GM10248 (cell line): ENCODE data around the gene DHX36.

ENCODE experiments used
- CTCF ChIA-PET: fragments of 300-600 bp; sonication (Branson Sonifier 250); formaldehyde crosslinking; extraction: SDS; loops from one replicate; lab custom pipeline; 2021; ENCODE audit warnings: antibody characterized with exemption; lab: Yijun Ruan, JAX
- POLR2A ChIA-PET: fragments of 350-650 bp; sonication (Branson Sonifier 250); formaldehyde crosslinking; extraction: SDS; loops from one replicate; lab custom pipeline; 2020; ENCODE audit warnings: antibody characterized with exemption; lab: Yijun Ruan, JAX
- DNase-seq: peaks from one replicate; pipeline ENCODE4 v3.0.0; 2012; ENCODE audit errors: extremely low spot score
- TF ChIP-seq, protein P1 (sequence below): IDR thresholded peaks from 2 replicates; pipeline ENCODE4 v1.5.1; 2012; ENCODE audit warnings: mild to moderate bottlenecking, low read depth; ENCODE audit errors: extremely low read depth, missing control alignments, control extremely low read depth

The DHX36 gene

GRCh38 chr3:154316974-154317767, 7.1 kb downstream of the DHX36 start:
- ChIA-PET CTCF (no interaction called here), POLR2A (no interaction called here)
- DNase-seq, result no peak
- TF ChIP-seq, protein P1, sequence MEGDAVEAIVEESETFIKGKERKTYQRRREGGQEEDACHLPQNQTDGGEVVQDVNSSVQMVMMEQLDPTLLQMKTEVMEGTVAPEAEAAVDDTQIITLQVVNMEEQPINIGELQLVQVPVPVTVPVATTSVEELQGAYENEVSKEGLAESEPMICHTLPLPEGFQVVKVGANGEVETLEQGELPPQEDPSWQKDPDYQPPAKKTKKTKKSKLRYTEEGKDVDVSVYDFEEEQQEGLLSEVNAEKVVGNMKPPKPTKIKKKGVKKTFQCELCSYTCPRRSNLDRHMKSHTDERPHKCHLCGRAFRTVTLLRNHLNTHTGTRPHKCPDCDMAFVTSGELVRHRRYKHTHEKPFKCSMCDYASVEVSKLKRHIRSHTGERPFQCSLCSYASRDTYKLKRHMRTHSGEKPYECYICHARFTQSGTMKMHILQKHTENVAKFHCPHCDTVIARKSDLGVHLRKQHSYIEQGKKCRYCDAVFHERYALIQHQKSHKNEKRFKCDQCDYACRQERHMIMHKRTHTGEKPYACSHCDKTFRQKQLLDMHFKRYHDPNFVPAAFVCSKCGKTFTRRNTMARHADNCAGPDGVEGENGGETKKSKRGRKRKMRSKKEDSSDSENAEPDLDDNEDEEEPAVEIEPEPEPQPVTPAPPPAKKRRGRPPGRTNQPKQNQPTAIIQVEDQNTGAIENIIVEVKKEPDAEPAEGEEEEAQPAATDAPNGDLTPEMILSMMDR, result no peak

GRCh38 chr3:154314152-154314551, 10.1 kb downstream of the DHX36 start:
- TF ChIP-seq, protein P1, result no peak
- ChIA-PET CTCF (interaction anchor here (1.2 to 1.5 kb wide), 5 partner anchors 10 to 92 kb away, joined by 3 to 5 read pairs (median 3); no protein-coding TSS in a partner anchor), POLR2A (interaction anchor here (0.6 kb wide), 1 partner anchor 30 kb away, joined by 3 read pairs; no protein-coding TSS in a partner anchor)
- DNase-seq, result no peak

- TF ChIP-seq, protein P1, result no peak
- CTCF ChIA-PET, result interaction anchor here (3.0 kb wide), 1 partner anchor 11 kb away, joined by 12 read pairs; no protein-coding TSS in a partner anchor
These were observed 13.4 kb downstream of the DHX36 start for GRCh38 chr3:154310840-154311239.

DNA sequence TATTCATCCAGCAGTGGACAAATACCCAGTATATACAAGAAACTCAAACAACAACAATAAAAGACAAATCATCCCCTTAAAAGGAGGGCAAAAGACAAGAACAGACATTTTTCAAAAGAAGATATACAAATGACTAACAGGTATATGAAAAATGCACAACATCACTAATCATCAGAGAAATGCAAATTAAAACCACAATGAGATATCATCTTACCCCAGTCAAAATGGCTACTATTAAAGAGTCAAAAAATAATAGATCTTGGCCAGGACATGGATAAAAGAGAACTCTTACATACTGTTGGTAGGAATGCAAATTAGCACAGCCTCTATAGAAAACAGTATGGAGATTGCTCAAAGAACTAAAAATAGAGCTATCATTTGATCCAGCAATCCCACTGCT, 16.9 kb downstream of the DHX36 start:
- DNase-seq, result no peak
- TF ChIP-seq, protein P1, result no peak
- ChIA-PET CTCF (no interaction called here), POLR2A (no interaction called here)

More at GRCh38 chr3:154310840-154311239, 13.4 kb downstream of the DHX36 start:
- POLR2A ChIA-PET, result no interaction called here
- no peak for DNase-seq

GRCh38 chr3:154304936-154305335, 19.4 kb downstream of the DHX36 start:
- POLR2A ChIA-PET, result no interaction called here
- CTCF ChIA-PET, result interaction anchor here (1.0 to 1.5 kb wide), 4 partner anchors 8 to 52 kb away, joined by 3 to 4 read pairs (median 4); no protein-coding TSS in a partner anchor
- no peak for DNase-seq
- TF ChIP-seq, protein P1, result no peak

- CTCF ChIA-PET, result interaction anchor here (1.0 to 1.4 kb wide), 2 partner anchors 9 to 51 kb away, joined by 3 to 4 read pairs; no protein-coding TSS in a partner anchor
- POLR2A ChIA-PET, result no interaction called here
- no peak for DNase-seq
- TF ChIP-seq, protein P1, result no peak
These were observed 20.0 kb downstream of the DHX36 start for GRCh38 chr3:154304116-154304786.
